ENCODE measurements around the gene WWOX.

WWOX gene

GRCh38 chr16:78589331-78589730 lies 489.9 kb downstream of the WWOX start (continued):
- TF ChIP-seq PATZ1 (CRISPR knock-in tag; IDR thresholded peaks at IDR 0.05; ENCODE audit: borderline replicate concordance): no peak
- TF ChIP-seq ZFP30 (CRISPR knock-in tag; IDR thresholded peaks at IDR 0.05): no peak
- TF ChIP-seq ZNF70 (CRISPR knock-in tag; IDR thresholded peaks at IDR 0.05): no peak
- no peak for TF ChIP-seq RARB (CRISPR knock-in tag; IDR thresholded peaks at IDR 0.05)
- no peak for TF ChIP-seq ZC3H10 (CRISPR knock-in tag; IDR thresholded peaks at IDR 0.05)
- no peak for TF ChIP-seq BACH2 (CRISPR knock-in tag; IDR thresholded peaks at IDR 0.05; ENCODE audit: borderline replicate concordance)
- TF ChIP-seq ESRRG (CRISPR knock-in tag; IDR thresholded peaks at IDR 0.05): no peak
- TF ChIP-seq ARNTL (CRISPR knock-in tag; IDR thresholded peaks at IDR 0.05; ENCODE audit: borderline replicate concordance, low read depth): no peak
- no peak for TF ChIP-seq CSDC2 (CRISPR knock-in tag; IDR thresholded peaks at IDR 0.05)

GRCh38 chr16:78591682-78592103 lies 492.2 kb downstream of the WWOX start:
- no peak for ATAC-seq

More at GRCh38 chr16:78591682-78592103, 492.2 kb downstream of the WWOX start:
- no peak for TF ChIP-seq ZFP30 (CRISPR knock-in tag; IDR thresholded peaks at IDR 0.05)
- TF ChIP-seq PPARA (CRISPR knock-in tag; IDR thresholded peaks at IDR 0.05; ENCODE audit: borderline replicate concordance): no peak
- TF ChIP-seq CSDC2 (CRISPR knock-in tag; IDR thresholded peaks at IDR 0.05): no peak
- no peak for TF ChIP-seq POU6F1 (CRISPR knock-in tag; IDR thresholded peaks at IDR 0.05; ENCODE audit: borderline replicate concordance, low read depth)
- TF ChIP-seq ARNTL (CRISPR knock-in tag; IDR thresholded peaks at IDR 0.05; ENCODE audit: borderline replicate concordance, low read depth): no peak
- TF ChIP-seq ZNF565 (CRISPR knock-in tag; conservative IDR thresholded peaks at IDR 0.05; ENCODE audit: low read depth): no peak
- no peak for TF ChIP-seq CSRNP3 (CRISPR knock-in tag; IDR thresholded peaks at IDR 0.05)
- no peak for TF ChIP-seq BACH2 (CRISPR knock-in tag; IDR thresholded peaks at IDR 0.05; ENCODE audit: borderline replicate concordance)
- TF ChIP-seq CREB5 (CRISPR knock-in tag; IDR thresholded peaks at IDR 0.05; ENCODE audit: low read depth): no peak
- no peak for TF ChIP-seq ZNF8 (CRISPR knock-in tag; IDR thresholded peaks at IDR 0.05)
- TF ChIP-seq OSR1 (CRISPR knock-in tag; IDR thresholded peaks at IDR 0.05): no peak
- TF ChIP-seq ISL1 (CRISPR knock-in tag; IDR thresholded peaks at IDR 0.05): no peak
- TF ChIP-seq RARB (CRISPR knock-in tag; IDR thresholded peaks at IDR 0.05): no peak
- no peak for TF ChIP-seq ZFP3 (CRISPR knock-in tag; IDR thresholded peaks at IDR 0.05)
- no peak for TF ChIP-seq PATZ1 (CRISPR knock-in tag; IDR thresholded peaks at IDR 0.05; ENCODE audit: borderline replicate concordance)

All from SK-N-SH treated with all-trans-retinoic acid at 6 μM for 48 hours (cell line).